Gastroesophageal sphincter (tissue), 3 donors: ENCODE data around the gene CDH13.

Experiments used
- EP300 ChIP-seq: sonication (generic); formaldehyde crosslinking; IDR thresholded peaks from one replicate; pipeline ENCODE4 v1.6.1; 2017; ENCODE audit warnings: antibody characterized with exemption, mild to moderate bottlenecking
- POLR2A ChIP-seq, 2 donors: fragments of 450-650 bp; IDR thresholded peaks; one replicate each; pipeline ENCODE4 v1.6.1; 2017; ENCODE audit warnings: antibody characterized with exemption in 2 of 2, mild to moderate bottlenecking in 2 of 2, moderate library complexity in 1 of 2
- TF ChIP-seq, protein P1 (sequence below), 4 experiments: fragments of 200-600 bp in 2 of 4; fragments of 450-650 bp in 2 of 4; sonication (generic) in 1 of 4; IDR thresholded peaks; one replicate each; pipeline ENCODE4 v1.5.1; 2017 to 2019; ENCODE audit warnings: antibody characterized with exemption in 4 of 4, mild to moderate bottlenecking in 2 of 4, moderate library complexity in 2 of 4

DNA sequence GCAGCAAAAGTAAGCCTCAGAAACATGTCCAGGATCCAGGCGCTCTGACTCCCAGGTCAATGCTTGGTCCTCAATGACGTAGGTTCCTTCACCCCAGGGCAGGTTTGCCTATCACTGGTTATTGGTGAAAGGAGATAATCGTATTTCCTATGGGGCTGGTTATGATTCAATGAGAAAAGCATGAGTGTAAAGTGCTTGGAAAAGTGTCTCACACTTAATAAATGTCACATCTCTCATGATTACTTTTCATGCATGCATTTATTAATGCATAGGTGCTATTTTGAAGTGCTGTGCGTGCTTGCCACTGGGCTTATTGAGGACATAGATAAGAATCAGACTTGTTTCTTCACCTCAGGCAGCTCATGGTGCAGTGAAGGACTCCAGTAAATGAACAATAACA is 10.4 kb upstream of the CDH13 start:
- TF ChIP-seq, protein P1, sequence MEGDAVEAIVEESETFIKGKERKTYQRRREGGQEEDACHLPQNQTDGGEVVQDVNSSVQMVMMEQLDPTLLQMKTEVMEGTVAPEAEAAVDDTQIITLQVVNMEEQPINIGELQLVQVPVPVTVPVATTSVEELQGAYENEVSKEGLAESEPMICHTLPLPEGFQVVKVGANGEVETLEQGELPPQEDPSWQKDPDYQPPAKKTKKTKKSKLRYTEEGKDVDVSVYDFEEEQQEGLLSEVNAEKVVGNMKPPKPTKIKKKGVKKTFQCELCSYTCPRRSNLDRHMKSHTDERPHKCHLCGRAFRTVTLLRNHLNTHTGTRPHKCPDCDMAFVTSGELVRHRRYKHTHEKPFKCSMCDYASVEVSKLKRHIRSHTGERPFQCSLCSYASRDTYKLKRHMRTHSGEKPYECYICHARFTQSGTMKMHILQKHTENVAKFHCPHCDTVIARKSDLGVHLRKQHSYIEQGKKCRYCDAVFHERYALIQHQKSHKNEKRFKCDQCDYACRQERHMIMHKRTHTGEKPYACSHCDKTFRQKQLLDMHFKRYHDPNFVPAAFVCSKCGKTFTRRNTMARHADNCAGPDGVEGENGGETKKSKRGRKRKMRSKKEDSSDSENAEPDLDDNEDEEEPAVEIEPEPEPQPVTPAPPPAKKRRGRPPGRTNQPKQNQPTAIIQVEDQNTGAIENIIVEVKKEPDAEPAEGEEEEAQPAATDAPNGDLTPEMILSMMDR (IDR thresholded peaks at IDR 0.05) = no peak
- TF ChIP-seq POLR2A (IDR thresholded peaks at IDR 0.05) = no peak
- TF ChIP-seq EP300 = no peak
